HG03432 (cell line): ENCODE results near the gene PIAS3.
"Not testable (repeated sequence)": the region's sequence is repeated elsewhere in the genome, so short reads cannot be mapped to it uniquely, and the experiment has no call there.

ENCODE experiments used
- ATAC-seq: cut with Tn5 transposase; IDR thresholded peaks from one replicate; pipeline ENCODE4 v1.9.1; 2021; ENCODE audit warnings: mild to moderate bottlenecking, moderate library complexity; ENCODE audit not compliant: unreplicated experiment

PIAS3 gene

GRCh38 chr1:145826030-145826429, 32.9 kb downstream of the PIAS3 start:
- no peak for ATAC-seq

- no peak for ATAC-seq
These were observed 34.4 kb downstream of the PIAS3 start for GRCh38 chr1:145824499-145824842.

DNA sequence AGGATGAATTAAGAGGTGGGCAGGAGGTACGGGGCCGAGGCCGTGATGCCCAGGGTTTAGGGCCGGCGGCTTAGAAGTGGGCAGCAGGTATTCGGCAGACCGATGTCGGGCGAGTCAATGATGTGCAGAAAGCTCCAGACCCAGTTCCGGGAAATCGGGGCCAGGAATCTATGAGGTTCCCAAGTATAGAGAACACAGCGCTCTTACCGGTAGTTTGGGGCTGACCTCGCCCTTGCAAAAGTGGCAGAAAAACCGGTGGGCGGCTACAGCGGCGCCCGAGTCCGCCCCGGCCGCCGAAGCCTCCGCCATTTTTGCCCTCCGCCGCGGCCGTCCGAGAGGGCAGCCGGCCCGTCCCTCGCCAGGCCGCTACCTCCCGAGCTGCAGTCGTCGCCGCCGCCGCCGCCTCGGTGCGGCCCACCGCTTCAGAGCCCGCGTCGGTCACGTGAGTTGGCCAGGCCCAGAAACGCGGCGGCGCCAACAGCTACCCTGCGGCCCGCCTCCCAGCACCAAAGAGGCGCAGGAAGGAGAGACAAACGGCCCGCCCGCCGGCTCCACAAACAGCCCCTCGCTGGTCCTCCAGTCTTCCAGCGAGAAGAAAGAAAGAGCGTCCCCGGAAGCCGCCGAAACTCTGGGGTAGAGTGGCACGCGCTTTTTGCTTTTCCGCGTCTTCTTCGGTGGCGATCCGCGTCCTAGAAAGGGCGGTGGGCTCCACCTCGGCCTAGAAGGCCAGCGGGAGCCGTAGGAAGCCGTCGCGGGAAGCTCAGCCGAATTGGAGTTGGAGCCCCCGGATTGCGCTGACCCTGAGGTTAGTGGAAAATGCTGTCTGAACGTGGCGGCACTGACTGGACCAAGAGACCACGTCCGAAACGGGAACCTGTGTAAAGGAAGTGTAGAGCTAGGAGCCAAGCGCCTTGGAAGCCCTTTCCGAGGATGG, 35.0 kb downstream of the PIAS3 start, which contains the start of the genes POLR3C and RNF115:
Gene POLR3C, plus strand, starts transcription at position 636 of the 934 bp plus-strand sequence. CDS start 1,577 bp downstream, outside the sequence.
Gene RNF115, minus strand, starts transcription at position 531 of the 934 bp plus-strand sequence. Its CDS starts 222 bp downstream, at position 309.
- peak; percentile 91 for ATAC-seq

DNA sequence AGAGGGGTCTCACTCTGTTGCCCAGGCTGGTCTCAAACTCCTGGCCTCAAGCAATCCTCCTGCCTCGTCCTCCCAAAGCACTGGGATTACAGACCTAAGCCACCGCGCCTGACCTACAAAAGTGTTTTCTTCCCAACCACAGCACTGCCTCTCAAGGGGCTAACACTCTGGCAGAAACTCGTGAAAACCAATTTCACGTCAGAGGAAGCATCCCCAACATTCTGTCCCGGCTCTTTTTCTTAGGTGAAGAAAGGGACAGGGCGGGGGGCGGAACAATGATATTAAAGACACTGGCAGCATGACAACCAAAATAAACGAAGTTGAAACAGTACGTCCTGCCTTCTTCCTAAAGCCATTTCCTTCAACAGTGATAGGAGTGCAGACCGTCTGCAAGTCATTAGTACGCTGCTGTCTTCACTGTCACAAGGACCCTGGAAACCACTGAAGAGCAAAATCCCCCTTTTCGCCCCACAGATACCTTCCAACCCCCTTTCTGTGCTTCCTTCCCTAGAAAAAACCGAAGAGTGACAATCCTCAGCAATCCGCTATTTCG, 36.0 kb downstream of the PIAS3 start:
- not testable (repeated sequence) for ATAC-seq

DNA sequence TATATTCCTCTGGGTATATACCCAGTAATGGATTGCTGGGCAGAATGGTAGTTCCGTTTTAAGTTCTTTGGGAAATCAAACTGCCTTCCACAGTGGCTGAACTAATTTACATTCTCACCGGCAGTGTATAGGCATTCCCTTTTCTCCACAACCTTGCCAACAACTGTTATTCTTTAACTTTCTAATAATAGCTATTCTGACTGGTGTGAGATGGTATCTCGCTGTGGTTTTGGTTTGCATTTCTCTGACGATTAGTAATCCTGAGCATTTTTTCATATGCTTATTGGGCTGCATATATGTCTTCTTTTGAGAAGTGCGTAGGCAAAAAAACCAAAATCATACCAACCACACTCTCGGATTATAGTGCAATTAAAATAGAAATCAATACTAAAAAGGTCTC, 40.8 kb downstream of the PIAS3 start:
- ATAC-seq = not testable (repeated sequence)

DNA sequence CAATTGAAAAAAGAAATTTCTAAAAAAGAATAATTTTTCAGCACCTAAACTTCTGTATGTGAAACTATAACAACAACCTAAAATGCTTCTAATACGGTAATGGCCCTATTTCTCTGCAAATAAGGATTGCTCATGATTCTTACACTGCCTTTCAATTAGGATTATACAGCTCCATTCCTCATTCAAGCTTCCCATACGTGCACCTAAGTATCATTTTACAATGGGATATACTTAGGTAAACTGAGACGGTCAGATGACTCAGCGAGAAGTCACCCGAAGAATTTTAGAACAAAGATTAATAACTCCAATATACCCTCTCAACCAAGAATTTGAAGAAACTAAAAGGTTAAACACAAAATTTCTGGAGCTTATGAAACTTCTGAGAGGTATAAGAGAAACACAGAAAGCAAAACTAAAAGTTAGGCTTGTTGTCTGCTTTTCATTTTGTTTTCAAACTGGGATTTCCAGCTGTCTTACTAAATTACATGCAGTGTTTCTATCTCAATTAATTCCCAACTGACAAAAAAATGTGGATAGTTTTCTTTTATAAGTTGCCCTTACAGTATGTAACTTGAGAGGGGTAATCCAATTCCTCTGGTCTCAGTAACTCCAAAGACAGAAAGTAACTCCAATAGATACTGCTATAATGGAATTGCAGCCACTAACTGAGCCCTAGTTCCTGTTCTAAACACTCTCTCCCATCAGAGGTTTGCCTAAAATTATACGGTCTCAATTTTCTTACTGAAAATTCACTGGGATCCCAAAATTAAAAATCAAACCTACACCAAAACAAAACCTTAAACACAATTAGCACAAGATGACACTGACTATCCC, 45.7 kb downstream of the PIAS3 start:
- not testable (repeated sequence) for ATAC-seq

DNA sequence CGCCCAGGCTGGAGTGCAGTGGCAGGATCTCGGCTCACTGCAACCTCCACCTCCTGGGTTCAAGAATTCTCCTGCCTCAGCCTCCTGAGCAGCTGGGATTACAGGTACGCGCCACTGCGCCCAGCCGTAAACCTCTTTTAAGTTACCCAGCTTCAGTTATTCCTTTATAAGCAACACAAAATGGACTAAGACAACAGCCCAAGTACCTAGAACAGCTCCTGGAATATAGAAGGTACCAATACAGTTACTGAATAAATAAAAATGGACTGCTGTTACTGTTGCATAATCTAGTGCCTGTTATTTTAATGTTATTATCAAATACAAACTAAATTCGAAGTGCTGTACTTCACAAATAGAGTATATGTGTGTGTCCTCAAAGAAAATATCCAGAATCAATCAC, 52.0 kb downstream of the PIAS3 start:
- no peak for ATAC-seq

- no peak for ATAC-seq
These were observed 52.5 kb downstream of the PIAS3 start for GRCh38 chr1:145806408-145806807.

GRCh38 chr1:145805057-145805456, 53.8 kb downstream of the PIAS3 start:
- ATAC-seq = no peak

GRCh38 chr1:145804235-145805045, 54.4 kb downstream of the PIAS3 start:
- no peak for ATAC-seq

DNA sequence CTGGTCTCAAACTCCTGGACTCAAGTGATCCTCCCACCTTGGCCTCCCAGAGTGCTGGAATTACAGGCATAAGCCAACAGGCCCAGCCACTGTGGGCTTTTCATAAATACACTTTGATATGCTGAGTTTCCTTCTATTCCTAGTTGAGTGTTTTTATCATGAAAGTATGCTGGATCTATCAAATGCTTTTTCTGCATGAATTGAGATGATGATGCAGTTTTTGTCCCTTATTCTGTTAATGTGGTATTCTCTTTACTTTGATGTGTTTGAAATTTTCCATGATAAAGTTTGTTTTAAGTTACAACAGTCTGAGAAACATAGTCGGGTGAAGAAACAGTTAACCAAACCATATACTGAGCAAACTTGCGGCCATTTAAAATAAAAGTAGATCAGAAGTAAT, 59.1 kb downstream of the PIAS3 start:
- ATAC-seq = no peak
